Tibial artery (tissue), 4 donors: Measurements from ENCODE around the gene FKBP8.

Experiments used
- DNase-seq, 2 donors: peaks; one replicate each; pipeline ENCODE4 v3.0.0-alpha.2; 2019
- H3K27ac ChIP-seq, 2 donors: fragments of 200-600 bp; sonication (generic) in 1 of 2; 1 replicate in 1 of 2; 2 replicates in 1 of 2; pipeline ENCODE4 v1.5.1; 2018 to 2019; ENCODE audit warnings: mild to moderate bottlenecking in 1 of 2
- H3K27me3 ChIP-seq, 2 donors: fragments of 200-600 bp; sonication (generic) in 1 of 2; one replicate each; pipeline versions ENCODE4 v1.5.1 to v1.6.0; 2016 to 2019
- H3K36me3 ChIP-seq, 3 donors: fragments of 200-600 bp; sonication (generic) in 2 of 3; one replicate each; pipeline ENCODE4 v1.5.1; 2016 to 2019; ENCODE audit warnings: mild to moderate bottlenecking in 2 of 3
- H3K4me1 ChIP-seq, 4 donors: fragments of 200-600 bp; sonication (generic) in 2 of 4; 1 replicate in 3 of 4; 2 replicates in 1 of 4; pipeline ENCODE4 v1.5.1; 2016 to 2019
- H3K4me3 ChIP-seq, 2 donors: fragments of 200-600 bp; sonication (generic) in 1 of 2; 1 replicate in 1 of 2; 2 replicates in 1 of 2; pipeline ENCODE4 v1.5.1; 2018 to 2019; ENCODE audit warnings: mild to moderate bottlenecking in 2 of 2
- H3K9me3 ChIP-seq, 3 donors: fragments of 200-600 bp; sonication (generic) in 1 of 3; one replicate each; pipeline ENCODE4 v1.5.1; 2016 to 2019
- intact Hi-C: fragments of 100-400 bp; cut with DNase I; formaldehyde crosslinking; loops from one replicate; pipeline ENCODE4 v1.15.0; 2023; ENCODE audit warnings: low total_unique reads
- TF ChIP-seq, protein P1 (sequence below), 2 experiments: fragments of 200-600 bp in 1 of 2; fragments of 450-650 bp in 1 of 2; IDR thresholded peaks; one replicate each; pipeline ENCODE4 v1.5.1; 2017 to 2019; ENCODE audit warnings: antibody characterized with exemption in 2 of 2, mild to moderate bottlenecking in 1 of 2, moderate library complexity in 1 of 2

FKBP8 gene

GRCh38 chr19:18519962-18520847 is 23.2 kb downstream of the FKBP8 start:
- Histone ChIP-seq H3K27ac (peak overlapping the region; percentile 95 to 99), H3K4me3 (peak overlapping the region; percentile 94 to 98), H3K9me3 (no peaks in the 10 kb centered on the region), H3K4me1 (peaks cover 0 to 35% (median 19%) of the 10 kb centered on the region in 4 donors), H3K27me3 (no peaks in the 10 kb centered on the region), H3K36me3 (no peaks in the 10 kb centered on the region)
- intact Hi-C loops = loop anchor here (5.0 kb wide), 1 partner anchor 53 kb away; no protein-coding TSS in a partner anchor
- TF ChIP-seq, protein P1, sequence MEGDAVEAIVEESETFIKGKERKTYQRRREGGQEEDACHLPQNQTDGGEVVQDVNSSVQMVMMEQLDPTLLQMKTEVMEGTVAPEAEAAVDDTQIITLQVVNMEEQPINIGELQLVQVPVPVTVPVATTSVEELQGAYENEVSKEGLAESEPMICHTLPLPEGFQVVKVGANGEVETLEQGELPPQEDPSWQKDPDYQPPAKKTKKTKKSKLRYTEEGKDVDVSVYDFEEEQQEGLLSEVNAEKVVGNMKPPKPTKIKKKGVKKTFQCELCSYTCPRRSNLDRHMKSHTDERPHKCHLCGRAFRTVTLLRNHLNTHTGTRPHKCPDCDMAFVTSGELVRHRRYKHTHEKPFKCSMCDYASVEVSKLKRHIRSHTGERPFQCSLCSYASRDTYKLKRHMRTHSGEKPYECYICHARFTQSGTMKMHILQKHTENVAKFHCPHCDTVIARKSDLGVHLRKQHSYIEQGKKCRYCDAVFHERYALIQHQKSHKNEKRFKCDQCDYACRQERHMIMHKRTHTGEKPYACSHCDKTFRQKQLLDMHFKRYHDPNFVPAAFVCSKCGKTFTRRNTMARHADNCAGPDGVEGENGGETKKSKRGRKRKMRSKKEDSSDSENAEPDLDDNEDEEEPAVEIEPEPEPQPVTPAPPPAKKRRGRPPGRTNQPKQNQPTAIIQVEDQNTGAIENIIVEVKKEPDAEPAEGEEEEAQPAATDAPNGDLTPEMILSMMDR (IDR thresholded peaks at IDR 0.05) = peak; percentile 22 to 44
- DNase-seq = peak in 1 of 2 donors; percentile 58

- no peak for DNase-seq
- Histone ChIP-seq H3K4me3 (no peak overlapping the region), H3K27me3 (no peaks in the 10 kb centered on the region), H3K36me3 (no peaks in the 10 kb centered on the region), H3K9me3 (no peaks in the 10 kb centered on the region), H3K27ac (peak overlapping the region in 1 of 2 donors; percentile 95), H3K4me1 (peaks cover 0 to 51% (median 32%) of the 10 kb centered on the region in 4 donors)
- TF ChIP-seq, protein P1 (IDR thresholded peaks at IDR 0.05) = no peak
- intact Hi-C loops = no loop called here
Measured at GRCh38 chr19:18518639-18519038, 24.7 kb downstream of the FKBP8 start.

DNA sequence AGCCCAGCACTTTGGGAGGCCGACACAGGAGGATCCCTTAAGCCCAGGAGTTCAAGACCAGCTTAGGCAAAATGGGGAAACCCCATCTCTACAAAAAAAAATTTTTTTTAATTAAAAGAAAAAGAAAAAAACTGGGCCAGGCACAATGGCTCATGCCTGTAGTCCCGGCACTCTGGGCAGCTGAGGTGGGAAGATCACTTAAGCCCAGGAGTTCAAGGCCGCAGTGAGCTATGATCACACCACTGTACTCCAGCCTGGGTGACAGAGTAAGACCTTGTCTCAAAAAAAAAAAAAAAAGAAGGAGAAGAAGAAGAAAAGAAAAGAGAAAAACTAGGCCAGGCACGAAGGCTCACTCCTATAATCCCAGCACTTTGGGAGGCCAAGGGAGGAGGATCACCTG is 25.8 kb downstream of the FKBP8 start:
- no peaks in the 10 kb centered on the region for H3K36me3 ChIP-seq
- no peak overlapping the region for H3K27ac ChIP-seq
- intact Hi-C loops = no loop called here
- H3K4me3 ChIP-seq = no peak overlapping the region
- DNase-seq = no peak
- H3K9me3 ChIP-seq = no peaks in the 10 kb centered on the region
- TF ChIP-seq, protein P1 (IDR thresholded peaks at IDR 0.05) = no peak
- no peaks in the 10 kb centered on the region for H3K27me3 ChIP-seq
- H3K4me1 ChIP-seq = peaks cover 0 to 61% (median 41%) of the 10 kb centered on the region in 4 donors

DNA sequence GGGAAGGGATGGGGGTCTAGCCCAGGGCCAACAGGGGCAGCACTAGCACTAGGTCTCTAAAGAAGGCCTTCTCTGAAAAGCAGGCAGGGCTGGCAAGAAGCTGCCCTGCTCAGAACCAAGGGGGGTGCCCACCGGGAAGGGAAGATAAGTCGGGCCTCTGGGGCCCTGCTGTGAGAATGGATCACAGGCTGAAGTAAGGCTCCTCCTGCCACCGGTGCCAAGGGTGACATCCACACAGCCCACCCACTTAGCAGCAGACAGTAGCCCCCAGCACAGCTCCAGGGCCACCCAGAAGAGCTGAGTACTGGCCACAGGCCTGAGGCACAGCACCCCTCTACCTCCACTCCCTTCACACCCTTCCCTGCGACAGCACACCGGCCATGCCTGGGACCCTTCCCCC is 27.4 kb downstream of the FKBP8 start:
- intact Hi-C loops = no loop called here
- Histone ChIP-seq H3K27ac (peak overlapping the region in 1 of 2 donors; percentile 61), H3K4me3 (no peak overlapping the region), H3K9me3 (no peaks in the 10 kb centered on the region), H3K36me3 (no peaks in the 10 kb centered on the region), H3K27me3 (no peaks in the 10 kb centered on the region), H3K4me1 (peaks cover 0 to 72% (median 43%) of the 10 kb centered on the region in 4 donors)
- TF ChIP-seq, protein P1 (IDR thresholded peaks at IDR 0.05) = no peak
- no peak for DNase-seq

DNA sequence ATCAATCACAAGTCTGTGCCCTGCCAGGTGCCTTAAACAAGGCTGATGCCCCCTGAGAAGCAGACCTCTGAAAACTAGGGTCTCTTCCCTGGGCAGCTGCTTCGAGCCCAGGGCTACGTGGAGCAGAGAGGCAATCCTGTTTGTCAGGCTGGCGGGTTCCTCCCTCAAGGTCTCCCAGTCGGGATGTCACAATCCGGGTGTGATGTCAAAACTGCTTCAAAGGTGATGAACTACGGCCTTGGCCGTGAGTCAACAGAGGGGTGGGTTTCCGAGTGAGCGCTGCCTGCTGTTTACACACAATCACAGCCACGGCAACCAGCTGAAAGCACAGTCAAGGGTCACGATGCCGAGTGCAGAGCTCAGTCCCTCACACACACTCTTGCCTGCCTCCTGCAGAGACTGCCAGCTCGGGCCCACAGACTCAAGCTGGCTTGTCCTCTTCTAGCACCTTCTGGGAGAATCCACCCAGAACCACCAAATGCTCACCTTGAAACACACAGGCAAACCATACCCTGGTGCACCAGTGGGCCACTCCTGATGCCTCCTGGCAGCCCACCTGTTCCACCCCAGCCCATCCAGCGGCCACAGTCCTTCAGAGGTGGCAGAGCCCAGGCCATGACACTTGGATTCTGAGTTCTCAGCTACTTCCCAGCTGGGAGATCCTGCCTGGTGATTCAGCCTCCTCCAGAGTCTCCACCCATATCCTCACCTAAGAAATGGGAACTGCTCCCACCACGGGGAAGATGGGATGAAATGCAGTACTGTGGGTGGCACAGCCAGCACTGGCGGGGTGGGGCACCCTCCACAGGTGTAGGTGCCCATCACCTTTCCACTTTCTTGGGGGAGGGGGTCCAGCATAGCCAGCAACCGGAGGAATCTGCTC is 28.3 kb downstream of the FKBP8 start:
- no peaks in the 10 kb centered on the region for H3K9me3 ChIP-seq
- no peaks in the 10 kb centered on the region for H3K36me3 ChIP-seq
- no peaks in the 10 kb centered on the region for H3K27me3 ChIP-seq
- TF ChIP-seq, protein P1 (IDR thresholded peaks at IDR 0.05) = no peak
- peak in 1 of 2 donors; percentile 45 for DNase-seq
- intact Hi-C loops = no loop called here
- H3K4me3 ChIP-seq = no peak overlapping the region
- H3K27ac ChIP-seq = peak overlapping the region; percentile 14 to 61
- peaks cover 0 to 76% (median 47%) of the 10 kb centered on the region in 4 donors for H3K4me1 ChIP-seq
